H1 (cell line): ENCODE measurements around the gene DBNDD2.

Experiments used
- CBX5 ChIP-seq: fragments of 300-800, 300-1000 bp; sonication (generic); IDR thresholded peaks from 2 replicates; pipeline ENCODE4 v1.7.1; 2016; ENCODE audit warnings: antibody characterized with exemption, low read length, low read depth
- CTCF ChIP-seq, 3 experiments: IDR thresholded peaks; 1 replicate in 2 of 3; 2 replicates in 1 of 3; pipeline versions ENCODE4 v1.5.1 to v1.6.1; 2011; ENCODE audit warnings: low read length in 3 of 3, mild to moderate bottlenecking in 3 of 3, inconsistent platforms in 2 of 3, low read depth in 1 of 3, moderate library complexity in 1 of 3; ENCODE audit not compliant: insufficient read depth in 1 of 3; ENCODE audit errors: control extremely low read depth in 1 of 3
- FOSL1 ChIP-seq: IDR thresholded peaks from 2 replicates; pipeline ENCODE4 v1.6.1; 2011; ENCODE audit warnings: mild to moderate bottlenecking, low read depth, low read length, moderate library complexity; ENCODE audit not compliant: insufficient read depth

- TF ChIP-seq CBX5 (no peak), CTCF (IDR thresholded peaks at IDR 0.05; ENCODE audit: control extremely low read depth in 1 of 3, insufficient read depth in 1 of 3, low read depth in 1 of 3, low read length in 3 of 3) (peak; percentile 58 to 76 (median 63)), FOSL1 (no peak)
Measured at GRCh38 chr20:45456632-45457031, 48.5 kb downstream of the DBNDD2 start.
